ENCODE results near the gene SNTG2.

SNTG2 gene

DNA sequence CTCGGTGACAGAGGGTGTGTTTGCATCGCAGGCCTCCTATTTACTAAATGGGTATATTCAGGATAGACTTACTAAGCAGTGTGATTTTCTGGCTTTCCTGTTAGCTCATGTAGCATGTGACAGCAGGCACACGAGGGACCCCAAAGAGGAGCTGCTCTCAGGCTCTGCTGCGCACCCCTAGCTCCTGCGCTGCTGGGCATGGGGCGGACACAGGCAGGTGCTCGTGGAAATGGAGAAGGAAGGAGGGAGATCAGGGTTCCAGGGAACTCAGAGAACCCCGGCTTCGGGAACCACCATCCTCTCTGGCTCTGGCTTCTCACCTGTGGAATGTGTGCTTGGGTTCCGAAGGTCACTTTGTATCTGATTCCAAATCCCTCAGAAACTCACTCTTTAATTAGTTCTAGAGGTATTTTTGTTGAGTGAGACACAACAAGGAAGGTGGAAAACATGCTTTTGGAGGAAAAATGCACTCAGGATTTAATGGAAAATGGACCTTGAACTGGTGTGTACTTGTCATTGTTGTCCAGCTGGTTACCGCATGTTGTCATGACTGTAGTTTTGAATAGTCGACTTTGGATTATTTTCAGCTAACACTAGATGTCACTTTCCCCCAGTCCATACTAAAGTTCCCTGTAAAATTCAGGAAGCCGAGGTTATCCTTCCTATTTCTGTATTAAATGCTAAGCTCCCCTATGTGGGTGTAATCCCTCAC lies 3.5 kb downstream of the SNTG2 start:
- DNase-seq (ENCODE audit: low read depth): no peak

DNA sequence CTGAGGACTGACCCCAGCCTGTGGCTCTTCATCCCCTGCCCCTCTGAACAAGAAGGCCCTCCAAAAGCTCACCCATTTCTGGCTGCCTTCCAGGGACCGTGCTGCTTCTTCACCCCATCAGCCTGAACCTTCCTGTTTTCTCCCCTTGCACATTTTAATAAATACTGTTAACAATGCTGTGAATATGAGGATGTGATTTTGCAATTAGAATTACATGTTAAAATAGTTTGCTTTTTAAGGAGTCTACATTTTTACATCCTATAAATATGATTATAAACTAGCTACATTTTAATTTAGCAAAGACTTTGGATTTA lies 4.0 kb downstream of the SNTG2 start:
- DNase-seq (ENCODE audit: low read depth): no peak

DNA sequence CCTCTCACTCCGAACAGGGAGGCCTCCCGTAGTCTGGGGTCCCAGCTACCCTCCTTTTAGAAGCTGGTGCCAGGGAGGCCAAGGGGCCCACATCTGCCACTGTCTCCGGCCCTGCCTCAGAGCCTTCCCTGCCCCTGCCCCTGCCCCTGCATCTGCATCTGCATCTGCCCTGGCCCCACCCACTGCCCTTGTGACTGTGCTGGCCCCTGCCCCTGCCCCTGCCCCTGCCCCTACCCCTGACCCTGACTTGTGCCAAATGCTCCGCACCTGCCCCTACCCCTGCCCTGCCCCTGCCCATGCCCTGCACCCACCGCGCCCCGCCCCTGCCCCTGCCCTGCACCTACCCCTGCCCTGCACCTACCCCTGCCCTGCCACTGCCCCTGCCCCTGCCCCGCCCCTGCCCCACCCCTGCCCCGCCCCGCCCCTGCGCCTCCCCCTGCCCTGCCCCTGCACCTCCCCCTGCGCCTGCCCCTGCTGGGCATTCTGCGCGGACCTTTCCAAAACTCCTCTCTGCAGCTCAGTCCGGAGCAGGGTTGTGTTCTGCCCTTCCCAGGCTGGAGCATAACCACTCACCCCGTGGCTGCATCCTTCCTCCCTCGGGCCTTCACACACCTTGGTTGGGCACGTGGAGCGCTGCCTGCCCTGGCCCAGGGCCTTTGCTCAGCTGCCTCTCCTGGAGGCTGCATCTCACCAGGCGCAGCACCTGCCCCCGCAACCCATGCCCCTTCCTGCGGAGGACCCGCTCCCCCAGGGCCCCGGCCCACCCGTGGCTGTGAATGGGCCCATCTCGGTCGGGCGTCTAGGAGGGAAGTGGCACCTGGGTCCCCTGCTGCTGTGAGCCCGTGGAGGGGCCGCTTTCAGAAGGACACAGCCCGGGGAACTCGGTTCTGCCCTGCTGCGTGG lies 5.4 kb downstream of the SNTG2 start:
- no peak for DNase-seq (ENCODE audit: low read depth)

DNA sequence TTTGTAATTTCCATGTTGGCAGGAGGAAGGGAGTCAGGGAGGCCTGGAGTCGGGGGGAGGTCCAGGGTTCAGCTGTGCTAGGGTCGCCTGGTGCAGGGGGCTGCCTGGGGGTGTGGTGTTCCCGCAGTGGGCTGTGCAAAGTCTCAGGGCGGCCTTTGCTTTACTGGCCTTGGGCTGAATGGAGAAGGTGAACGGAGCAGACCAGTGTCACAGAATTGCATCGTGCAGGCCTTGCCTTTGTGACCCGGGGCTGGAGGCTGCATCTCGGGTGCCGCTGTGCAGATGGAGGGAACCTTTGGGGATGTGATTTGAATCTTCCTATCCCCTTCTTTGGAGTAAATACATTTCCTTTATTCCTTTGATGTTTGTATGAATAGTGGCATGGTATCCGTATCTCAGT lies 8.8 kb downstream of the SNTG2 start:
- no peak for DNase-seq (ENCODE audit: low read depth)

DNA sequence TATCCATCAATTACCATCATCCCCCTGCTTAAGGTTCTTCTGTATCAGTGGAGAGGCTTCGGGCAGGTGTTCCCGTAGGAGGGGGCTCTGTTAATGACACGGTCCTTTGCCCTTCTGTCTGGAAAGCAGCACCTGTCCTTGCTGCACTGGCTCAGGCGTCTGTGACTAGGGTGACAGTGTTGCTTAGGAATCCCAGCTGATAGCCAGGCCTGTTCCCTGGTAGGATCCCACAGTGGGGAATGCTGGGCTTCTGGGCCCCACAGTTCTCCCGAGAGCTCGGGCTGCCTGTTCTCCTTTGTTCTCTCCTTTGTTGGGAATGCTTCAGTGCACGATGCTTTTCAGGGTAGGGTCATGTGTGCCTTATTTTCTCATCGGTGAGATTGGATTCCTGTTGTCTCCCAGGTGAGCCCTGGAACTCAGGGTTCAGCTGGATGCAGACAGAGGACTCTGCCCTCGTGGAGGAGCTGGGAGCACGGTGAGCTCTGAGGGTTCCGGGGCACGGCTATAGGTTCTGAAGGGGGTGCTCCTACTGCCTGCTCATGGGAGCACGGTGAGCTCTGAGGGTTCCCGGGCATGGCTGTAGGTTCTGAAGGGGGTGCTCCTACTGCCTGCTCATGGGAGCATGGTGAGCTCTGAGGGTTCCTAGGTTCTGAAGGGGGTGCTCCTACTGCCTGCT lies 9.6 kb downstream of the SNTG2 start:
- no peak for DNase-seq (ENCODE audit: low read depth)

DNA sequence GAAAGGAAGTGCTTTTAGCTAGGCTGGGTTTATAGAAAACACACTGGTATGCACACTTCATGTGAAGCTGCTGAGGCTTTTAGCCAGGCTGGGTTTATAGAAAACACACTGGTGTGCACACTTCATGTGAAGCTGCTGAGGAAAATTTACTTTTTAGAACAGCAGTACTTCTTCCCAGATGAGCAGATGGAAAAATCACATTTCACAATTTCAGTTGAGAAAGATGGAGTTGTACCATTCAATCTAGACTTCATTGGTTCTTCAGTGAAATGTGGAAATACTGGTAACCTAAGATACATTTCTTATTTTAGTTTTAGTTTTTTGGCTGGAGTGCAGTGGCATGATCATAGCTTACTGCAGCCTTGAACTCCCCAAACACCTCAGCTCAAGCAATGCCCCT lies 11.1 kb downstream of the SNTG2 start:
- DNase-seq (ENCODE audit: low read depth): no peak

DNA sequence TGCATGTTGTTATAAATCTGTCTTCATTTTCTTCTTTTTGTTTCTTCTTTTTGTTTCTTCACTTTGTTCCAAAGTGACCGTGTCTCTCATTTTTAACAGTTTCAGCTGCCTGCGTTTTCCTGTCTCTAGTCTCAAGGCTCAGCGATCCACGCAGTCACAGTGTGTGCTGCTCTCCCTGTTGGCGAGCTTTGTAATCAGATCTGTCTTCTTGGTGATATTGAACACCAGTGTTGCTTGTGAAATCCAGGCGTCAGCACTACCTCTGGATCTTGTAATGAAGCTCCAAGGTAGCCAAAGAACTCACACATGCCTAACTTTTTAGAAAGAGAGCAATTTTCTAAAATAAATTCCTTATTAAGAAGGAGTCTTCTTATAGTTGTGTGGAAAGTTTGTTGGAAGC lies 13.2 kb downstream of the SNTG2 start:
- DNase-seq (ENCODE audit: low read depth): no peak

DNA sequence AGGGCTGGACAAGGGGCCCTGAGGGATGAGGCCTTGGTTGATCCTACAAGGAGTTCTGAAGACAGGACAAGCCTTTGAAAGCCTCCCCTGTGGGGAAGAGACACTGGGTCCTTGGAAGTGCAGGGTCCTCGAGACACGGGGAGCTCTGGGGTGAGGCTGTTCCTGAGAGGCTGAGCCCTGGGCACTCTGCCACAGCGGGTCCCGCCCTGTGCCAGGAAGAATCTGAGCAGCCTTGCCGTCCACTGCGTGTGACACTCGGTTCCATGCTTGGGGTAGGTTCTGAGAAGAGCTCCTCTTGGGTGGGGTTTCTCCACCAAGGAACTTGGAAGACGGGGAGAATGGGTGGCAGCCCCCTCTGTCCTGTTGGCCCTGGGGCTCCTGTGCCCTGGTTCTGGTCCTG lies 13.9 kb downstream of the SNTG2 start:
- no peak for DNase-seq (ENCODE audit: low read depth)

DNA sequence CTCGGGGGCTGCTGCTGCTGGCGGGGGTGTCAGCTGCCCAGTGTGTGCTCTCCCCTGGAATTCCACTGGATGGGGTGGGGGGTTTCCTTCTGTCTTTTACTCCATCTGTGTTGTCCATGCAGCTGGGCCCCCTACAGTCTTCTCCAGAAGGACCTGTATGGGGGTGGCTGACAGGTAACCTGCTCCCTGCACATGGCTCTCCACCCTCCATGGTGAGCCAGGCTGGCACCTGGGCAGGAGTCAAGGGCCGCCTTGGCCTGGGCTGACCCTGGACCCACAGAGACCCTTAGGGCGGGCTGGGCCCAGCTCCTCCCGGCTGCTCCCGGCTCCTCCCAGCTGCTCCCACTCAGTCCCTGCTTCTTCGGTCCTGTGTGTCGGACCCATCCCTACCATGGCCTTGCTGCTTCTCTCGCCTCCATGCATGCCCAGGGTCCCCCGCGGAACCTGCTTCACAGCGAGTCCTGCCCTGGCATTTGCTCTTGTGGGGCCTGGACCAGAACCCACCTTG lies 15.0 kb downstream of the SNTG2 start:
- DNase-seq (ENCODE audit: low read depth): no peak

DNA sequence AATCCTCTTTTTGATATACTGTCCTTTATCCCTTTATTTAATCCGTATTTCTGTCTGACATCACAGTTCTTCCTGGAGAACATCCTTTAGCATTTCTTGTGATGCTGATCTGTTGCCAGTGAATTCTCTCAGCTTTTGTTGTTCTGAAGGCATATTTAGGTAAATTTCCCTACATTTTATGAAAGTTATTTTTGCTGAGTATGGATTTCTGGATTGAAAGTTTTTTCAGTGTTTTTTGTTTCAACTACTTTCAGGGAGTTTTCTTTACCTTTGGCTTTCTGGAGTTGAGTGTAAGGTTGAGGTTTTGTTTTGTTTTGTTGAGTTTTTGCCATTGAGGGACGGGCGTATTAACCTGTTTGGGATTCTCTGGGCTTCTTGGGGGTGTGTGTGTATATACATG lies 22.5 kb downstream of the SNTG2 start:
- DNase-seq (ENCODE audit: low read depth): no peak

DNA sequence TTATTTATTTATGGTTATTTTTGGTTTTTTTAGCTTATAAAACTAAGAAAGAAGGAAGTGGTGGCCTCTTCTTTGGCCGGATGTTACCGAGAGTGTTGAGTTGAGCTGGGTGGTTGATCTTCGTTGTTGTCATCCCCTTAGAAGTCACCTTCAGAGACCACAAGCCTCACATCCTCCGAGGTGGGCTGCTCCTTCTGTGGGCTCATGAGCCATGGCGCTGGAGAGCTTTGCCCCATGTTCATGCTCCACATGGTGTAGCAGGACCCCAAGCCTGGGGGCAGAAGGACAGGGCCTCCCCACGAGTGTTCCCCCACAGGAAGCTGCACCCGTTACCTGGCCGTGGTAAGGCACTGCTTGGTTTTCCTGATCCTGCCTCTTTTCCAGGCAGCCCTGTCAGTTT lies 23.4 kb downstream of the SNTG2 start:
- DNase-seq (ENCODE audit: low read depth): no peak

DNA sequence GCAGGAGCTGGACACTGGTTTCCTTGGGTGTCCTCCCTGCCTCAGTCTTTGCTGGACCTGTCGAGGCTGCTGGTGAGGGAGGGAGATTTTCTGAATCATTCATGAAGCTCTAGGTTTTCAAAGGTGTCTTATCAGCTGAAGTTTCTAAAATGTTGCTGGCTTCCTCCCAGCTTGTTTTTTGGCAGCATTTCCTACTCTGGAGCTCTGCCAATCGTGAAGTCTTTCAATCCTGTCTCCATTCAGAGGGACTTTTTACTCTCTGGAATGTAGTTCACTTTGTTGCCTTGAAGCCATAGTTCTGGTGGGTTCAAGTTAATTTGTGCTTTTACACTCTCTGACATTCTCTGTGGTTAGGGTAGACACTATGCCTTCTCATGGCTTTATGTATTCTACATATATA lies 23.9 kb downstream of the SNTG2 start:
- peak; percentile 10 for DNase-seq (ENCODE audit: low read depth)

DNA sequence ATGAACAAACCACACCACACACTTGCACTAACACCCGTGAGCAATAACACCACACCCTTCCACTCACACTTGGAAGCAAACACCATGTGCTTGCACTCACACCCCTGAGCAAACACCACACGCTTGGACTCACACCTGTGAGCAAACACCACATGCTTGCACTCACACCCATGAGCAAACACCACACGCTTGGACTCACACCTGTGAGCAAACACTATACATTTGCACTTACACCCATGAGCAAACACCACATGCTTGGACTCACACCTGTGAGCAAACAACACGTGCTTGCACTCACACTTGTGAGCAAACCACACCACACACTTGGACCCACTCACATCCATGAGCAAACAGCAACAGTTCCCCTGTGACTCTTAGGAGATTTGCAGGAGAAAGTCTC lies 24.4 kb downstream of the SNTG2 start:
- no peak for DNase-seq (ENCODE audit: low read depth)

DNA sequence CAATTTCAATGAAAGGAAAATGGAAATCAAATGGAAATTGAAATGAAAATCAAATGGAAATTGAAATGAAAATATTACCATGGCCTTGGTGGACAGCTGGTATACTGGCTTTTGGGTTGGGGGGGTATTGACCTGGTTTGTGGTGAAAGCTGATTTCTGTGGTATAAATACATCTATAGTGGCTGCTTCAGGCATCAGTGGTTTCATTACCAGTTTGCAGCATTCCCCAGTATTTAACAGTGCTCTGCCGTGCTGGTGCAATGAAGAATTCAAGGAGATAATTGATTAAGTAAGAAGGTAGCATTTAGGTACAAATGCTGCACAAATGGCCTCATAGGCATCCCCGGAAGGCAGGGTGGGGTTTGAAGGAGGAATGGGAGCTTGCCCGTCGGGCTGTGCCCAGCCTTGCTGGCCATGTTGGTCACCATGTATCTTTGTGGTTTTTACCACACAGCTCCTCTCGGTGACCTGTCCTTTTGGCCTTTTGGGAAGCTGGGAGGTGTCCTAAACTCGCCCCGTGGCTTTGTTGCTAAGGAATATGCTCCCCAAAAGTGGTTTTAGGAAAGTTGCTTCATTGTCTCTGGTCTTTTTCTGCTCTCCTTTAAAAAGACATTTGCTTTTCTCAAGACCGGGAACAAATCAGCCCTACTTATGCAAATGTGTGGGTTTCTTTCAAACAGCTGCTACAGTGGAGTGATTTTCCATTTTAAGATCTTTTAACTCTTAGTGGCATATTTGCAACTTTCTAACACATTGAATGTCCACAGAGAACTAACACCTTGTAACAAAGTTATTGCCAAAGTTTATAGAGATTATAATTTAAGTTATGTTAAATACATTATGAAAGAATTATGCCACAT lies 28.6 kb downstream of the SNTG2 start:
- DNase-seq (ENCODE audit: low read depth): no peak

DNA sequence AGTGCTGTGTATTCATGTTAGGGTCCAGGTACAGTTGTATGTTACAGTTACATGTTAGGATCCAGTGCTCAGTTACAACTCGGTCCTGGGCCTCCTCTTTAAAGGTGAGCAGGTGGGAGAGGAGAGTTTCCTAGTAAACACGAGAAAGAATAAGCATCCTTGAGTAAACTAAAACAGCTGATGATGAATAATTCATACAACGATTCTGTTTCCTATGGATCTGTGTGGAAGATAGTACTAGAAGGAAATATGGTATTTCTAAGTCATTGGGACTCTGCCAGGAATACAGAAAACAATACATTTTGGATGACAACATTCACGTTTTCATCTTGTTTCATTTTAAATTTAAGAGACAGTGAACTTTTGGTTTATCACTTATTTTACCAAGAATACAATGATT lies 29.5 kb downstream of the SNTG2 start:
- DNase-seq (ENCODE audit: low read depth): no peak

DNA sequence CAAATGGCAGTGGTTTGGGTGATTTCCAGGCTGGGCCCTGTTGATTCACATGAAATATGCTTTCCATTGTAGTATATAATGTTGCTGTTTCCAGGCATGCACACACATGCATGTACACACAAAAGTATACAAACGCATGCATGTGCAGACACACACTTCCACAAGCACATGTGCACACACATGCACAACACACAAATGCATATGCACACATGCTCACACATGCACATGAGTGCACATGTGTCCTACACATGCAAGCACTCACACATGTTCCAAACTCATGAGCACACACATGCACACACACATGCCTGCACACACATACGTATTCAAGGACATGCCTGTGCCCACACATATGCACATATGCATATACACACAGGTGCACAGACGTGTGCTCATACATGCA lies 30.6 kb downstream of the SNTG2 start:
- no peak for DNase-seq (ENCODE audit: low read depth)

DNA sequence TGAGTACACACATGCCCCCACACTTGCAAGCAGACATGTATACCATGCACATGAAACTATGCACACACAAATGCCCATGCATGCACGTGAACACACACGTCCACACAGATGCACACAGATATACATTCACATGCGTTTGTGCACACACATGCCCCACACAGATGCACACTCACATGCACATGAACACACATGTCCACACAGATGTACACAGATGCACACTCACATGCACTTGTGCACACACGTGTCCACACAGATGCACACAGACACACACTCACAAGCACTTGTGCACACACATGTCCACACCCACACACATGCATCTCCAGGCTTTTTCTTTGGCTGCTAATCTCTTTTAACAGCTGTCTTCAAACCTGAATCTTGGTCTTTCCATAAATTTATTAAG lies 31.1 kb downstream of the SNTG2 start:
- DNase-seq (ENCODE audit: low read depth): no peak

DNA sequence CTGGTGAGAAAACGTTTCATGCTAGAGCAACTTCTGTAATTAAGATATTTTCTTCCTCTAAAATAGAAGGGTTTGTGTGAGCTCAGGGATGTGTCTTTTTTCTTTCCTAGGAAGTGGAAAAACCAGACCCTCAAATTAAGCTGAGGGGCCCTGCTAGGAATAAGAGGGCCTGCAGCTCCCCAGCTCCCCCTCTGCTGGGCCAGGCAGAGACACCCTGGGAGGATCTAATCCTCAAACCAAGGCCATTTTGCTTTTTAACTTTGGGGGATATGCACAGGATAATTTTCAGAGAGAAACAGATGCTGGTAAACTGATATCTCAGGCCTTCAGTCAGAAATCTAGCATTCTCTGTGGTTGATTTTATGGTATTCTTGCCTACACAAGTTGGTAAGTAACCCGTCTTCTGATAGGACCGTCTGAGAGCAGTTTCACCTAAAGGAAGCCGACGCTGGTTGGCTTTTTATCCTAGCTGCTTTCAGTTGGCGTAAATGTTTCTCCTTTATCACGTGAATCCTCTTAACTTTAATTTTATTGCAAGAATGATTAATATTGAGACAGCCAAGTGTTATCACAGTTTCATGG lies 34.8 kb downstream of the SNTG2 start:
- no peak for DNase-seq (ENCODE audit: low read depth)

DNA sequence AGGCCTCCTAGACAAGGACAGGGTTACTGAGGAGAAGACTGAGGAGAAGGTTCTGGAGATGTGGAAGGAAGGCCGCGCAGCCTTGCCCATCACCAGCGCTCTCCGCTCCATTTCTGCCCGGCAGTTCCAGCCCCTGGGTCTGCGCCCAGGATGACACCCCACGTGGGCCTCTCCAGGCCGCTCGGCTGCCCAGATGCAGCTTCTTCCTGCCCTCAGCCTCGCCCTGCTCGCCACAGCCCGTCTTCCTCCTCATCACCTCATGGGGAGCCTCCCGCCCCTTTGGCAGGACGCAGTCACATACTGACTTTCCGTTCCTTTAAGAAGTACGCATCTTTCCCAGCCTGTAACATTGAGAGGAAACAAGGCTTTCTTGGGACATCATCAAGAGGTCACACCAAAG lies 37.1 kb downstream of the SNTG2 start:
- DNase-seq (ENCODE audit: low read depth): no peak

DNA sequence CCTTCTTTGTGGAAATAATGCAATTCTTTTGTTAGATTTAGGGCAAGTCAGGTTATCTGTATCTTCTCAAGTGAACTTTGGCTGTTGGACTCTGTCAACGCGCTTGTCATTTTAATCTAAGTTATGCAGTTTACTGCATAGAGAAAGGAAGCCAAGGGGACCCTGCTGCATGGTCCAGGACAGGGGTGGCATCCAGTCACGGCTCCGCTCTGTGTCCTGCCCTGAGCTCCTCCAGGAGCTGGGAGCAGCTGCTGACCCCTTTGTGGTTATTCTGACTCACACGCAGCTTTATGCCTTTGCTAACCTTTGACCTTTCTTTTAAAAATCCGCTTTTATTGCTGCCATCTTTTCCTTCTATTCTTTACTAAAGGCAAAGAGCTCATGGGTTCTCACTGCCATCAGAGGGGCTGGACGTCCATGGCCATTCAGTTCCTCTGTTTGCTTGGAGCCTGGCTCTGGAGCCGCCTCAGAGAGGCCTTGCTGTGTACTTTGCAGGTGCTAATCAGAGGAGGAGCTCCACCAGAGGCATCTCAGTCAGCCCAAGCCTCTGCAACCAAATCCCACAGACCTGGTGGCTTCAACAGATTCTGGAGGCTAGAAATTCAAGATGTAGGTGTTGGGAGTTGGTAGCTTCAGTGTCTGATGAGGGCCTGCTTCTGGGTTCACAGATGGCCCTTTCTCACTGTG lies 39.3 kb downstream of the SNTG2 start:
- DNase-seq (ENCODE audit: low read depth): no peak

DNA sequence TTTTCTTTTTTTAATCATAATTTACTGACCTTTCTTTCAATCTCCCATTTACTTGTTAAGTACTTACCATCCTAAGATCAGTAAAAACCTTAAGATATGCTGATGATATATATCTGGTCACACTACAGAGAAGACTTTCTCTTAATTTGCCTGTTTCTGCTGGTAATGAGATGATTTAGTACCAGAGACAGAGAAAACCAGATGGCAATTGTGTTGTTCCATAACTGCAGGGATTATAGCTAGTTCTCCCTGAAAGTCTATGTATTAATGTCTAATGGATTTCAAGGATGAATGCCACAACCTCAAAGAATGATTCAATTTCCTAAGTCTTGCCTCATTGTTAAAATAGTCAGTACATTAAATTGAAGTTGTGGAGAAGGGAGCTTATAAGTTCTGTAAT lies 40.3 kb downstream of the SNTG2 start:
- no peak for DNase-seq (ENCODE audit: low read depth)

All from non-pigmented ciliary epithelial cell (primary cell).